ENCODE data around the gene NME3. TPM values are rescaled to one million over a fixed set of nuclear protein-coding genes. Genes with fewer than 3 reads are reported as not detected.

The NME3 gene
- total and polyA plus RNA-seq, 3 donors from 2014 or later, result 29.3 to 119 (median 100) TPM

GRCh38 chr16:1767116-1767994 is 4.0 kb downstream of the NME3 start:
- H3K9me3 ChIP-seq, result no peaks in the 10 kb centered on the region

GRCh38 chr16:1766701-1767100 is 4.6 kb downstream of the NME3 start:
- intact Hi-C loops (cut with DNase I; ENCODE audit: low total_unique reads), result no loop called here
- WGBS, 2 donors, result 95% methylated on average over 18 of the region's 18 CpGs; no CpG with 5 or more reads in 1 of the 2 donors
- no peaks in the 10 kb centered on the region for H3K9me3 ChIP-seq
- no peaks in the 10 kb centered on the region for H3K27me3 ChIP-seq
- H3K36me3 ChIP-seq (ENCODE audit: low read depth, missing control alignments), result no peaks in the 10 kb centered on the region
- no peak overlapping the region for H3K4me3 ChIP-seq
- H3K27ac ChIP-seq, result no peak overlapping the region
- no peak for TF ChIP-seq CTCF (IDR thresholded peaks at IDR 0.05)
- no peak for TF ChIP-seq POLR2A (IDR thresholded peaks at IDR 0.05)
- no peak for DNase-seq
- H3K4me1 ChIP-seq, result peaks cover 13% of the 10 kb centered on the region

More at GRCh38 chr16:1767116-1767994, 4.0 kb downstream of the NME3 start:
- Histone ChIP-seq H3K27ac (no peak overlapping the region), H3K4me3 (no peak overlapping the region), H3K36me3 (ENCODE audit: low read depth, missing control alignments) (no peaks in the 10 kb centered on the region), H3K27me3 (no peaks in the 10 kb centered on the region), H3K4me1 (peaks cover 19% of the 10 kb centered on the region)
- no peak for DNase-seq
- intact Hi-C loops (cut with DNase I; ENCODE audit: low total_unique reads), result no loop called here
- TF ChIP-seq POLR2A (IDR thresholded peaks at IDR 0.05), result no peak
- 92 to 94% methylated on average over 24 to 42 of the region's 42 CpGs for WGBS, 2 donors

GRCh38 chr16:1766231-1766630 is 5.1 kb downstream of the NME3 start:
- TF ChIP-seq POLR2A (IDR thresholded peaks at IDR 0.05) (no peak), CTCF (IDR thresholded peaks at IDR 0.05) (no peak)
- no peak overlapping the region for H3K4me3 ChIP-seq
- intact Hi-C loops (cut with DNase I; ENCODE audit: low total_unique reads), result no loop called here
- peaks cover 12% of the 10 kb centered on the region for H3K4me1 ChIP-seq
- no peak for DNase-seq
- H3K27me3 ChIP-seq, result no peaks in the 10 kb centered on the region
- H3K9me3 ChIP-seq, result no peaks in the 10 kb centered on the region
- 93% methylated on average over 19 of the region's 19 CpGs; no CpG with 5 or more reads in 1 of the 2 donors for WGBS, 2 donors
- no peak overlapping the region for H3K27ac ChIP-seq
- H3K36me3 ChIP-seq (ENCODE audit: low read depth, missing control alignments), result no peaks in the 10 kb centered on the region

- Histone ChIP-seq H3K4me1 (peaks cover 12% of the 10 kb centered on the region), H3K36me3 (ENCODE audit: low read depth, missing control alignments) (no peaks in the 10 kb centered on the region), H3K27me3 (no peaks in the 10 kb centered on the region), H3K9me3 (no peaks in the 10 kb centered on the region), H3K4me3 (no peak overlapping the region), H3K27ac (no peak overlapping the region)
- intact Hi-C loops (cut with DNase I; ENCODE audit: low total_unique reads), result no loop called here
- DNase-seq, result no peak
- 91% methylated on average over 11 to 22 of the region's 22 CpGs for WGBS, 2 donors
- TF ChIP-seq POLR2A (IDR thresholded peaks at IDR 0.05) (no peak), CTCF (IDR thresholded peaks at IDR 0.05) (no peak)
Measured at GRCh38 chr16:1765826-1766225, 5.5 kb downstream of the NME3 start.

GRCh38 chr16:1764971-1765370 is 6.4 kb downstream of the NME3 start:
- H3K9me3 ChIP-seq, result no peaks in the 10 kb centered on the region
- no peak overlapping the region for H3K4me3 ChIP-seq
- TF ChIP-seq POLR2A (IDR thresholded peaks at IDR 0.05) (no peak), CTCF (IDR thresholded peaks at IDR 0.05) (no peak)
- intact Hi-C loops (cut with DNase I; ENCODE audit: low total_unique reads), result no loop called here
- H3K27me3 ChIP-seq, result no peaks in the 10 kb centered on the region
- no peak overlapping the region for H3K27ac ChIP-seq
- no peak for DNase-seq
- WGBS, 2 donors, result 92 to 100% methylated on average over 2 to 21 of the region's 21 CpGs
- peaks cover 4% of the 10 kb centered on the region for H3K4me1 ChIP-seq
- H3K36me3 ChIP-seq (ENCODE audit: low read depth, missing control alignments), result no peaks in the 10 kb centered on the region

All from testis (tissue), 3 donors.